A549 (cell line): Measurements from ENCODE around the gene ANKRD10.

Source experiments
- CTCF ChIP-seq: fragments of >200 bp; sonication (Bioruptor Twin); formaldehyde crosslinking; IDR thresholded peaks from 3 replicates; pipeline ENCODE4 v1.5.1; 2016
- ESRRA ChIP-seq: fragments of 150-350 bp; IDR thresholded peaks from 2 replicates; pipeline ENCODE4 v1.6.1; 2014; ENCODE audit warnings: mild to moderate bottlenecking, low read length, borderline replicate concordance
- MAFK ChIP-seq: fragments of 450-650 bp; IDR thresholded peaks from 2 replicates; pipeline ENCODE4 v1.6.1; 2014; ENCODE audit not compliant: partially characterized antibody
- MAX ChIP-seq: IDR thresholded peaks from 2 replicates; pipeline ENCODE4 v1.6.1; 2012
- MAZ ChIP-seq: fragments of 150-350 bp; IDR thresholded peaks from 2 replicates; pipeline ENCODE4 v1.6.1; 2014; ENCODE audit warnings: antibody characterized with exemption, low read depth, low read length, borderline replicate concordance
- NFE2L2 ChIP-seq: fragments of 150-350 bp; conservative IDR thresholded peaks from 2 replicates; pipeline ENCODE4 v1.6.1; 2014; ENCODE audit warnings: low read length
- POLR2AphosphoS2 ChIP-seq: conservative IDR thresholded peaks from 2 replicates; pipeline ENCODE4 v1.6.1; 2012; ENCODE audit warnings: low read length, improper control_type of control experiment, inconsistent platforms
- REST ChIP-seq: fragments of 200-600 bp; sonication (generic); IDR thresholded peaks from 2 replicates; pipeline ENCODE4 v1.6.1; 2016; ENCODE audit warnings: antibody characterized with exemption, mild to moderate bottlenecking, moderate library complexity
- USF2 ChIP-seq: fragments of 450-650 bp; IDR thresholded peaks from 2 replicates; pipeline ENCODE4 v1.6.1; 2014; ENCODE audit warnings: antibody characterized with exemption

- no peak for TF ChIP-seq MAFK
- TF ChIP-seq MAZ = no peak
- no peak for TF ChIP-seq POLR2AphosphoS2
- TF ChIP-seq CTCF = no peak
- TF ChIP-seq USF2 = no peak
- TF ChIP-seq REST = no peak
- no peak for TF ChIP-seq NFE2L2
- no peak for TF ChIP-seq MAX
- no peak for TF ChIP-seq ESRRA
These were observed 76.8 kb downstream of the ANKRD10 start for GRCh38 chr13:110838116-110838515.
